Lower lobe of right lung (tissue), 2 donors: ENCODE measurements around the gene SLC15A2. TPM values are rescaled to one million over a fixed set of nuclear protein-coding genes. Genes with fewer than 3 reads are reported as not detected.

Experiments used
- ATAC-seq, 2 donors: fragments of 200-7000 bp; cut with Tn5 transposase; one replicate each; pipeline ENCODE4 v1.9.1; 2020 to 2022; ENCODE audit warnings: mild to moderate bottlenecking in 2 of 2, moderate library complexity in 2 of 2
- DNase-seq: peaks from one replicate; pipeline ENCODE4 v3.0.0-alpha.2; 2020
- H3K27ac ChIP-seq: fragments of 200-600 bp; one replicate; pipeline ENCODE4 v1.8.0; 2022
- H3K27me3 ChIP-seq: fragments of 200-600 bp; one replicate; pipeline ENCODE4 v1.8.0; 2022; ENCODE audit warnings: low read depth
- H3K36me3 ChIP-seq: fragments of 200-600 bp; one replicate; pipeline ENCODE4 v1.8.0; 2022; ENCODE audit warnings: mild to moderate bottlenecking
- H3K4me1 ChIP-seq: fragments of 200-600 bp; one replicate; pipeline ENCODE4 v1.8.0; 2022
- H3K4me3 ChIP-seq: fragments of 200-600 bp; one replicate; pipeline ENCODE4 v1.8.0; 2022; ENCODE audit warnings: mild to moderate bottlenecking
- H3K9me3 ChIP-seq: fragments of 200-600 bp; one replicate; pipeline ENCODE4 v1.8.0; 2022
- intact Hi-C: fragments of 100-400 bp; cut with DNase I; formaldehyde crosslinking; loops from one replicate; pipeline ENCODE4 v1.11.0; 2022
- total RNA-seq: library from RNA; stranded (reverse); fragmentation: NEBNext Ultra II Directional; extraction: Animal tissue kit (Norgen Biotek cat#: 25700); gene quantifications from one replicate; pipeline ENCODE4 v1.2.1, GENCODE V29; 2021
- TF ChIP-seq, protein P1 (sequence below): fragments of 200-600 bp; IDR thresholded peaks from one replicate; pipeline ENCODE4 v1.8.0; 2022; ENCODE audit warnings: antibody characterized with exemption, mild to moderate bottlenecking
- donor health status: DM: no; HTN: yes; CAD: no; lungs with severe emphysema.

The SLC15A2 gene
- total RNA-seq, 1 donor from 2014 or later = 63.6 TPM

DNA sequence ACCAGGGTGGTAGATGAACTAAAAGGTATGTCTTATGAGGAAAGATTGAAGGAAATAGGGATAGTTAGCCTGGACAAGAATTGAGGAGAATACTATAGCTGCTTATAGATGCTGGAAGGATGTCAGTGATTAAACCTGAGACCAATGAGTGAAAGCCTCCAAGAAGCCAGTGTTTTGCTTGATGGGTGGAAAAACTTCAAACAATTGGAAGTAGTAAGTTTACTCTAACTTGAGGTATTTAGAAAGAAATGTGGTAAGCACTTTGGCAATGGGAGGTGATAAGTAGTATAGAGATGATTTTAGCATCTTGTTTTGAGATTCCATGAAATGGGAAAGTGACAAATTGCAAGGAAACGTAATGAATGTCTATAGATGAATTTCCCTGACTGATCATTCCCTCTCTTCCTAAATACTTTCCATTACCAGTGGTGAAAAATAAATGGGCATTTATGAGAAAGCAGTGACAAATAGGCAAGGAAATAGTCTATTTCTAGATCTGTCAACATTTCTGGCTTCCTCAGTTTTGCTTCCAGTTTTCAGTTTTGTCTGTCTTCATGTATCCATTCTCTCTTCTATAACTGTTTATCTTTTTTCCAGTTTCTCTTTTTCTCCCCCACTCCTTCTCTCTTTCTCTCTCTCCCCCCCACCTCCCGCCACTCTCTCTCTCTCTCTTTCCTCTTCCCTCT, 19.2 kb downstream of the SLC15A2 start:
- Histone ChIP-seq H3K9me3 (no peaks in the 10 kb centered on the region), H3K27me3 (no peaks in the 10 kb centered on the region), H3K4me3 (no peak overlapping the region), H3K4me1 (no peaks in the 10 kb centered on the region), H3K27ac (no peak overlapping the region), H3K36me3 (peaks cover 13% of the 10 kb centered on the region)
- DNase-seq (no peak), ATAC-seq (no peak)
- TF ChIP-seq, protein P1, sequence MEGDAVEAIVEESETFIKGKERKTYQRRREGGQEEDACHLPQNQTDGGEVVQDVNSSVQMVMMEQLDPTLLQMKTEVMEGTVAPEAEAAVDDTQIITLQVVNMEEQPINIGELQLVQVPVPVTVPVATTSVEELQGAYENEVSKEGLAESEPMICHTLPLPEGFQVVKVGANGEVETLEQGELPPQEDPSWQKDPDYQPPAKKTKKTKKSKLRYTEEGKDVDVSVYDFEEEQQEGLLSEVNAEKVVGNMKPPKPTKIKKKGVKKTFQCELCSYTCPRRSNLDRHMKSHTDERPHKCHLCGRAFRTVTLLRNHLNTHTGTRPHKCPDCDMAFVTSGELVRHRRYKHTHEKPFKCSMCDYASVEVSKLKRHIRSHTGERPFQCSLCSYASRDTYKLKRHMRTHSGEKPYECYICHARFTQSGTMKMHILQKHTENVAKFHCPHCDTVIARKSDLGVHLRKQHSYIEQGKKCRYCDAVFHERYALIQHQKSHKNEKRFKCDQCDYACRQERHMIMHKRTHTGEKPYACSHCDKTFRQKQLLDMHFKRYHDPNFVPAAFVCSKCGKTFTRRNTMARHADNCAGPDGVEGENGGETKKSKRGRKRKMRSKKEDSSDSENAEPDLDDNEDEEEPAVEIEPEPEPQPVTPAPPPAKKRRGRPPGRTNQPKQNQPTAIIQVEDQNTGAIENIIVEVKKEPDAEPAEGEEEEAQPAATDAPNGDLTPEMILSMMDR = no peak
- intact Hi-C loops = no loop called here

GRCh38 chr3:121914081-121914998, 20.1 kb downstream of the SLC15A2 start:
- intact Hi-C loops = no loop called here
- no peaks in the 10 kb centered on the region for H3K9me3 ChIP-seq
- H3K4me1 ChIP-seq = no peaks in the 10 kb centered on the region
- no peak overlapping the region for H3K27ac ChIP-seq
- no peak for DNase-seq
- H3K27me3 ChIP-seq = no peaks in the 10 kb centered on the region
- no peak overlapping the region for H3K4me3 ChIP-seq
- ATAC-seq = no peak
- TF ChIP-seq, protein P1 = no peak
- H3K36me3 ChIP-seq = peaks cover 12% of the 10 kb centered on the region

GRCh38 chr3:121916189-121916588, 22.0 kb downstream of the SLC15A2 start:
- Histone ChIP-seq H3K4me1 (no peaks in the 10 kb centered on the region), H3K9me3 (no peaks in the 10 kb centered on the region), H3K36me3 (peaks cover 12% of the 10 kb centered on the region), H3K27me3 (no peaks in the 10 kb centered on the region), H3K4me3 (no peak overlapping the region), H3K27ac (no peak overlapping the region)
- DNase-seq (no peak), ATAC-seq (no peak)
- intact Hi-C loops = no loop called here
- TF ChIP-seq, protein P1 = no peak

DNA sequence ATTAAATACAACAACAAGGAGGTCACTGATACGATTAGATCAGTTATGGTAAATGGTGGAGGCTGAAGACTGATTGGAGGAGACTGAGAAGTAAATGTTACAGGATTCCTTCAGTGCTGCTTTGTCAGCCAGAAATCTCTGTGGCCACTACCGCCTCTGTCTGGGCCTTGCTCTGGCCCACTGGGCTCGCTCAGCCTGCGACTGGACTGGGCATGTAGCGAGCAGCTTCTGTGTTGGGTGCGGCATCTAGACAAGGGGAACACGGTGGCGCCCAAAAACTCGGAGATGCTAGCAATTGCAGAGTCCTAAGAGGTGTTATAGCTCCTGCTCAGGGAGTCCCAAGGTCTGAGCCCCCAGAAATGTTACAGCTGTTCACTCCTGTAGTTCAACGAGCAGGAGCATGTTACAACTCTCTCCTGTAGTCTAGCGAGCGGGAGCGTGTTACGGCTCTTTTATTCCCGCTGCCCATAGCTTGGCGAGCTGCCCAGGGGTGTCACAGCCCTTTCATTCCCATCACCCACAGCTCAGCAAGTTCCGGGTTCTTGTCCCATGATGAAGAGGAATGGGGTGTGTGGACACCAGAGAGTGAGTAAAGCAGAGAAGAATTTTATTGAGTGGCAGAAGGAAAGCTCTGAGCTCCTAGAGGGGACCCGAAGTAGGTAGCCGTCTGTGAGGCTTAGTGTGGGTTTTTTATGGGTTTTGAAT, 24.7 kb downstream of the SLC15A2 start:
- Histone ChIP-seq H3K9me3 (no peaks in the 10 kb centered on the region), H3K4me3 (no peak overlapping the region), H3K27ac (no peak overlapping the region), H3K4me1 (no peaks in the 10 kb centered on the region), H3K36me3 (peaks cover 33% of the 10 kb centered on the region), H3K27me3 (no peaks in the 10 kb centered on the region)
- intact Hi-C loops = no loop called here
- ATAC-seq (no peak), DNase-seq (no peak)
- TF ChIP-seq, protein P1 = no peak

DNA sequence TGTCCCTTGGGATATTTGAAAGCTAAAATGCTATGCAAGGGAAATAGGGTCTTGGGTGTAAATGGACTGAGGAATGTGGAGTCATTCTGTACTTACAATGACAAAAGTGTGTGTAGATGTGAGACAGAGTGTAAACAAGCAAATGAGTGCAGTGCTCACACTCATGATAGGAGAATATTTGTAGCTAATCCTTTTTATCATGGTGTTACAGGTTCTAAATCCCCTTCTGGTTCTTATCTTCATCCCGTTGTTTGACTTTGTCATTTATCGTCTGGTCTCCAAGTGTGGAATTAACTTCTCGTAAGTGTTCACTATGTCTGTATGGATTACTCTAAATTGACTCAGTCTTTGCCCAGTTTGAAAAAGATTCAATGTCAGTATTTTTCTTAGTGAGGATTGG, 30.5 kb downstream of the SLC15A2 start:
- peak in 1 of 2 donors; percentile 32 for ATAC-seq
- Histone ChIP-seq H3K9me3 (no peaks in the 10 kb centered on the region), H3K36me3 (peaks cover 36% of the 10 kb centered on the region)

More for the DNA sequence above, 30.5 kb downstream of the SLC15A2 start:
- Histone ChIP-seq H3K4me3 (no peak overlapping the region), H3K4me1 (no peaks in the 10 kb centered on the region), H3K27ac (no peak overlapping the region), H3K27me3 (no peaks in the 10 kb centered on the region)
- TF ChIP-seq, protein P1 = no peak
- no peak for DNase-seq
- intact Hi-C loops = no loop called here
